ENCODE data around the gene UNC5C. TPM values are rescaled to one million over a fixed set of nuclear protein-coding genes. Genes with fewer than 3 reads are reported as not detected.

The UNC5C gene
- total RNA-seq, 2 donors from 2014 or later, result 0.52 to 2.0 TPM

- H3K9me3 ChIP-seq, result no peaks in the 10 kb centered on the region
- H3K27ac ChIP-seq, result no peak overlapping the region
- no peak overlapping the region for H3K4me3 ChIP-seq
- ATAC-seq, result no peak
- TF ChIP-seq CTCF (IDR thresholded peaks at IDR 0.05), result no peak
- no peak for TF ChIP-seq POLR2A (IDR thresholded peaks at IDR 0.05)
- H3K36me3 ChIP-seq (replicated peaks in 1 of 2; ENCODE audit: insufficient read depth in 1 of 2, low read depth in 2 of 2), result no peaks in the 10 kb centered on the region
- 35 to 42% methylated on average over 4 of the region's 4 CpGs for WGBS, 2 donors
- intact Hi-C loops (cut with DNase I), result no loop called here
- DNase-seq, result no peak
- H3K27me3 ChIP-seq, result no peaks in the 10 kb centered on the region
- no peaks in the 10 kb centered on the region for H3K4me1 ChIP-seq
Measured at GRCh38 chr4:95457353-95457752, 91.4 kb downstream of the UNC5C start.

GRCh38 chr4:95450294-95450693 lies 98.5 kb downstream of the UNC5C start:
- H3K27me3 ChIP-seq, result no peaks in the 10 kb centered on the region
- intact Hi-C loops (cut with DNase I), result no loop called here
- no peak for ATAC-seq
- no peak for TF ChIP-seq CTCF (IDR thresholded peaks at IDR 0.05)
- TF ChIP-seq POLR2A (IDR thresholded peaks at IDR 0.05), result no peak
- no peaks in the 10 kb centered on the region for H3K36me3 ChIP-seq (replicated peaks in 1 of 2; ENCODE audit: insufficient read depth in 1 of 2, low read depth in 2 of 2)
- no peak overlapping the region for H3K4me3 ChIP-seq
- no peak for DNase-seq
- 61 to 74% methylated on average over 2 of the region's 2 CpGs for WGBS, 2 donors
- no peaks in the 10 kb centered on the region for H3K9me3 ChIP-seq
- H3K27ac ChIP-seq, result no peak overlapping the region
- no peaks in the 10 kb centered on the region for H3K4me1 ChIP-seq

- WGBS, 2 donors, result 84 to 91% methylated on average over 4 of the region's 4 CpGs
- intact Hi-C loops (cut with DNase I), result no loop called here
Measured at GRCh38 chr4:95446173-95446572, 102.6 kb downstream of the UNC5C start.

GRCh38 chr4:95445251-95445650 lies 103.5 kb downstream of the UNC5C start:
- Histone ChIP-seq H3K36me3 (replicated peaks in 1 of 2; ENCODE audit: insufficient read depth in 1 of 2, low read depth in 2 of 2) (no peaks in the 10 kb centered on the region), H3K27me3 (no peaks in the 10 kb centered on the region), H3K4me1 (peaks cover 4% of the 10 kb centered on the region), H3K9me3 (no peaks in the 10 kb centered on the region), H3K27ac (no peak overlapping the region), H3K4me3 (peak overlapping the region in 1 of 2 donors; percentile 1)
- 12 to 13% methylated on average over 5 of the region's 5 CpGs for whole genome bisulfite sequencing, 2 donors
- ATAC-seq (no peak), DNase-seq (no peak)
- TF ChIP-seq CTCF (IDR thresholded peaks at IDR 0.05) (no peak), POLR2A (IDR thresholded peaks at IDR 0.05) (no peak)
- intact Hi-C loops (cut with DNase I), result no loop called here

More at GRCh38 chr4:95446173-95446572, 102.6 kb downstream of the UNC5C start:
- TF ChIP-seq POLR2A (IDR thresholded peaks at IDR 0.05) (no peak), CTCF (IDR thresholded peaks at IDR 0.05) (no peak)
- DNase-seq, result no peak
- H3K9me3 ChIP-seq, result no peaks in the 10 kb centered on the region
- ATAC-seq, result no peak
- no peak overlapping the region for H3K27ac ChIP-seq
- peaks cover 4% of the 10 kb centered on the region for H3K4me1 ChIP-seq
- H3K4me3 ChIP-seq, result no peak overlapping the region
- no peaks in the 10 kb centered on the region for H3K36me3 ChIP-seq (replicated peaks in 1 of 2; ENCODE audit: insufficient read depth in 1 of 2, low read depth in 2 of 2)
- no peaks in the 10 kb centered on the region for H3K27me3 ChIP-seq

- no peaks in the 10 kb centered on the region for H3K9me3 ChIP-seq
- no peak for TF ChIP-seq CTCF (IDR thresholded peaks at IDR 0.05)
- TF ChIP-seq POLR2A (IDR thresholded peaks at IDR 0.05), result no peak
- 92 to 94% methylated on average over 5 of the region's 5 CpGs for WGBS, 2 donors
- DNase-seq (no peak), ATAC-seq (no peak)
- no peaks in the 10 kb centered on the region for H3K36me3 ChIP-seq (replicated peaks in 1 of 2; ENCODE audit: insufficient read depth in 1 of 2, low read depth in 2 of 2)
- H3K27ac ChIP-seq, result no peak overlapping the region
- no peaks in the 10 kb centered on the region for H3K27me3 ChIP-seq
- peaks cover 4% of the 10 kb centered on the region for H3K4me1 ChIP-seq
- intact Hi-C loops (cut with DNase I), result no loop called here
- H3K4me3 ChIP-seq, result no peak overlapping the region
Measured at GRCh38 chr4:95444812-95445211, 104.0 kb downstream of the UNC5C start.
